CD4-positive, alpha-beta T cell (primary cell): ENCODE measurements around the gene NKAIN4. TPM values are rescaled to one million over a fixed set of nuclear protein-coding genes. Genes with fewer than 3 reads are reported as not detected.

Experiments
- ATAC-seq: fragments of 200-7000 bp; cut with Tn5 transposase; one replicate; pipeline ENCODE4 v1.10.0; 2022; ENCODE audit warnings: mild to moderate bottlenecking; ENCODE audit not compliant: poor library complexity
- CTCF ChIA-PET: fragments of 350-600 bp; sonication (Branson Sonifier 250); formaldehyde crosslinking; loops from one replicate; lab custom pipeline; 2021; ENCODE audit warnings: antibody characterized with exemption, inconsistent platforms; lab: Charles Lee
- POLR2A ChIA-PET: fragments of 350-600 bp; sonication (Branson Sonifier 250); formaldehyde crosslinking; loops from one replicate; lab custom pipeline; 2021; ENCODE audit warnings: antibody characterized with exemption, inconsistent platforms; lab: Charles Lee
- DNase-seq, 14 experiments: peaks; one replicate each; pipeline ENCODE4 v3.0.0-alpha.2; 2013 to 2020; ENCODE audit warnings: mixed read lengths in 2 of 14
- H3K27ac ChIP-seq, 2 donors: one replicate each; pipeline versions ENCODE4 v1.5.1 to v1.7.0; 2013; ENCODE audit warnings: low read length in 2 of 2, low read depth in 1 of 2, mild to moderate bottlenecking in 1 of 2
- H3K27me3 ChIP-seq, 2 experiments: 1 replicate in 1 of 2; 2 replicates in 1 of 2; pipeline versions ENCODE4 v1.6.1 to v1.7.0; 2013; ENCODE audit warnings: low read length in 2 of 2, control low read depth in 1 of 2, mild to moderate bottlenecking in 1 of 2, moderate library complexity in 1 of 2; ENCODE audit not compliant: insufficient read depth in 2 of 2, control insufficient read depth in 1 of 2
- H3K36me3 ChIP-seq: one replicate; pipeline ENCODE4 v1.6.1; 2013; ENCODE audit warnings: low read length, control low read depth; ENCODE audit not compliant: insufficient read depth
- H3K4me1 ChIP-seq: one replicate; pipeline ENCODE4 v1.6.1; 2013; ENCODE audit warnings: low read length, control low read depth; ENCODE audit not compliant: insufficient read depth
- H3K4me3 ChIP-seq: one replicate; pipeline ENCODE4 v1.5.1; 2013; ENCODE audit warnings: mild to moderate bottlenecking, low read length, moderate library complexity
- H3K9me3 ChIP-seq, 2 experiments: 1 replicate in 1 of 2; 2 replicates in 1 of 2; pipeline versions ENCODE4 v1.6.1 to v1.7.0; 2013; ENCODE audit warnings: low read length in 2 of 2, mild to moderate bottlenecking in 2 of 2, control low read depth in 1 of 2, moderate library complexity in 1 of 2; ENCODE audit not compliant: control insufficient read depth in 1 of 2, insufficient read depth in 1 of 2
- H3K27ac Mint-ChIP-seq: one replicate; pipeline ENCODE4 v1.8.0; 2020; ENCODE audit warnings: mixed read lengths
- H3K27me3 Mint-ChIP-seq: one replicate; pipeline ENCODE4 v1.8.0; 2021; ENCODE audit warnings: mixed read lengths
- H3K36me3 Mint-ChIP-seq: one replicate; pipeline ENCODE4 v1.8.0; 2021; ENCODE audit warnings: low read depth, mixed read lengths
- H3K4me1 Mint-ChIP-seq: one replicate; pipeline ENCODE4 v1.8.0; 2021; ENCODE audit warnings: low read depth, mixed read lengths
- H3K4me3 Mint-ChIP-seq: one replicate; pipeline ENCODE4 v1.8.0; 2020; ENCODE audit warnings: mild to moderate bottlenecking, mixed read lengths
- H3K9me3 Mint-ChIP-seq: one replicate; pipeline ENCODE4 v1.8.0; 2020; ENCODE audit warnings: mixed read lengths
- intact Hi-C, 2 experiments: fragments of 100-400 bp; cut with DNase I in 1 of 2; cut with micrococcal nuclease in 1 of 2; formaldehyde crosslinking; loops; one replicate each; pipeline versions ENCODE4 v1.15.1 to v1.9.0; 2023 to 2025; cut with DNase I, micrococcal nuclease
- total RNA-seq, 174 experiments: library from RNA in 2 of 174; stranded (reverse) in 2 of 174; gene quantifications; one replicate each; pipeline ENCODE4 v1.2.3 and lab custom pipeline; 2021 to 2026
- TF ChIP-seq, protein P1 (sequence below): fragments of 200-600 bp; IDR thresholded peaks from one replicate; pipeline ENCODE4 v1.8.0; 2022; ENCODE audit warnings: antibody characterized with exemption, mild to moderate bottlenecking

NKAIN4 gene
- total RNA-seq, 2 experiments from 2014 or later: not detected

DNA sequence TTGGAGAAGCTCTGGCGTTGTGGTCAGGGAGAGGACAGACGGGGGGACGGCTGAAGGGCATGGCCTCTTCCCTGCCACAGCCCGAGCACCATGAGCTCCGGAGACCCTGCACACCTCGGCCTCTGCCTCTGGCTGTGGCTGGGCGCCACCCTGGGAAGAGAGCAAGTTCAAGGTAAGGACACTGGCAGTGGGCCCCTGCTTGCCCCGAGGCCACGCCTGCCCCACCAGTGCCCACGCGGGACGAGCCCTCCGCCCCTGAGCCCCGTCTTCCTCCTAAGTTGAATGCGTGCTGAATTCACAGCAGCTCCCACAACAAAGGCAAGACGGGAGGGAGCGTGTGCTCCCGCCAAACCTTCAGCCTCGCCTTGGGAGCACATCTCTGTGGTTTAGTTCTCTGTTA is 40.8 kb upstream of the NKAIN4 start:
- ATAC-seq (no peak), DNase-seq (no peak)
- no peak overlapping the region for H3K4me3 Mint-ChIP-seq
- peaks cover 13% of the 10 kb centered on the region for H3K4me1 Mint-ChIP-seq
- intact Hi-C loops: no loop called here
- H3K4me3 ChIP-seq: no peak overlapping the region
- H3K9me3 ChIP-seq: peaks cover 0 to 12% of the 10 kb centered on the region in 2 experiments
- TF ChIP-seq, protein P1, sequence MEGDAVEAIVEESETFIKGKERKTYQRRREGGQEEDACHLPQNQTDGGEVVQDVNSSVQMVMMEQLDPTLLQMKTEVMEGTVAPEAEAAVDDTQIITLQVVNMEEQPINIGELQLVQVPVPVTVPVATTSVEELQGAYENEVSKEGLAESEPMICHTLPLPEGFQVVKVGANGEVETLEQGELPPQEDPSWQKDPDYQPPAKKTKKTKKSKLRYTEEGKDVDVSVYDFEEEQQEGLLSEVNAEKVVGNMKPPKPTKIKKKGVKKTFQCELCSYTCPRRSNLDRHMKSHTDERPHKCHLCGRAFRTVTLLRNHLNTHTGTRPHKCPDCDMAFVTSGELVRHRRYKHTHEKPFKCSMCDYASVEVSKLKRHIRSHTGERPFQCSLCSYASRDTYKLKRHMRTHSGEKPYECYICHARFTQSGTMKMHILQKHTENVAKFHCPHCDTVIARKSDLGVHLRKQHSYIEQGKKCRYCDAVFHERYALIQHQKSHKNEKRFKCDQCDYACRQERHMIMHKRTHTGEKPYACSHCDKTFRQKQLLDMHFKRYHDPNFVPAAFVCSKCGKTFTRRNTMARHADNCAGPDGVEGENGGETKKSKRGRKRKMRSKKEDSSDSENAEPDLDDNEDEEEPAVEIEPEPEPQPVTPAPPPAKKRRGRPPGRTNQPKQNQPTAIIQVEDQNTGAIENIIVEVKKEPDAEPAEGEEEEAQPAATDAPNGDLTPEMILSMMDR: no peak
- H3K4me1 ChIP-seq: peaks cover 25% of the 10 kb centered on the region
- H3K9me3 Mint-ChIP-seq: no peaks in the 10 kb centered on the region
- POLR2A ChIA-PET: interaction anchor here (1.0 kb wide), 1 partner anchor 10 kb away, joined by 3 read pairs; no protein-coding TSS in a partner anchor
- peaks cover 11 to 24% of the 10 kb centered on the region in 2 experiments for H3K27me3 ChIP-seq
- peaks cover 28% of the 10 kb centered on the region for H3K27me3 Mint-ChIP-seq
- no peaks in the 10 kb centered on the region for H3K36me3 ChIP-seq
- no peak overlapping the region for H3K27ac ChIP-seq
- CTCF ChIA-PET: no interaction called here
- H3K27ac Mint-ChIP-seq: peak overlapping the region; percentile 49
- H3K36me3 Mint-ChIP-seq: no peaks in the 10 kb centered on the region

DNA sequence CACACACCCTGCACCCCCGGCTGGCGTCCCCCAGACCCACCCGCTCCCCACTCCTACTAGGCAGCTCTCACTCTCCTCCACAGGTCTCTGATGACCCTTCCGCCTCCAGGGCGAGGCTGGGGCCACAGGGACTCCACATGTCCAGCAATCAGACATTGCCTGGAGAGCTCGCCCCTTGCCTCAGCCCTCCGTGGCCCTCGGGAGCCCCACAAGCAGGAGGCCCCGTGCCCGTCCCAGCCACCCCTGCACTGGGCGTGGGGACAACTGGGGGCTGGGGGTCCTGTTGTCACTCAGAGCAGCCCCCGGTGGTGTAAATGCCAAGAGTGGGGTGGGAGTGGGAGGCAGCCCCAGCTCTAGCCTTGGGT is 40.3 kb upstream of the NKAIN4 start:
- DNase-seq (no peak), ATAC-seq (no peak)
- Histone ChIP-seq H3K27ac (no peak overlapping the region), H3K9me3 (peaks cover 0 to 12% of the 10 kb centered on the region in 2 experiments), H3K4me1 (peaks cover 25% of the 10 kb centered on the region), H3K4me3 (no peak overlapping the region), H3K27me3 (peaks cover 11 to 24% of the 10 kb centered on the region in 2 experiments), H3K36me3 (no peaks in the 10 kb centered on the region)
- POLR2A ChIA-PET: no interaction called here
- H3K27me3 Mint-ChIP-seq: peaks cover 27% of the 10 kb centered on the region
- H3K36me3 Mint-ChIP-seq: no peaks in the 10 kb centered on the region
- H3K4me3 Mint-ChIP-seq: no peak overlapping the region
- CTCF ChIA-PET: no interaction called here
- H3K9me3 Mint-ChIP-seq: no peaks in the 10 kb centered on the region
- TF ChIP-seq, protein P1: no peak
- intact Hi-C loops: no loop called here
- H3K4me1 Mint-ChIP-seq: peaks cover 13% of the 10 kb centered on the region
- no peak overlapping the region for H3K27ac Mint-ChIP-seq

DNA sequence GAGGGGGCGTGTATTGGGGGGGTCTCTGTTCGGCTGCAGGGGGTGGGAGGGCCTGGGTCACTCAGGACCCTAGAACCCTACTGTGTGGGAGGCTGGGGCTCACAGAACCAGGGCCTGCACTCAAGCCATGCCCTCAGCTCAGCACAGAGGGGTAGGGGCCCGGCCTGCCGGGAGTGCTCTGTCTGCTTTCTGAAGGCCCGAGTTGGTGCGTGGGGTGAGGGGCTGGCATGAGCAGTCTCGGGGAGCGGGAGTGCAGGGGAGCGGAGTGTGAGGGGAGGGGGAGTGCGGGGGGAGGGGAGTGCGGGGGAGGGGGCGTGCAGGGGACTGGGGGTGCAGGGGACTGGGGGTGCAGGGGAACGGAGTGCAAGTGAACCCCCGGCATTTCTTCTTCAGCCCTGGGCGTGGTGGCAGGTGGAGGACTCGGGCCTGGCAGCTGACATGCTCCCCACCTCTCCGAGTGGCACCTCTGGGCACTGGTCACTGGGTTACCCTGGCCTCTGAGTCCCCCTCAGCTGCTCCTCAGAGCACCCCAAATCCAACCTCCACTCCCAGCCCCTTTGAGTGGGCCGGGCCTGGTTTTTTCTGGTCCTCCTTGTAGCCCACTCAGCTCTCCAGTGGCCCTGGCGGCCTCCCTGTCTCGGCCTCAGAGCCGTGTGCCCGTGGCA is 39.7 kb upstream of the NKAIN4 start:
- H3K4me3 ChIP-seq: no peak overlapping the region
- Mint-ChIP-seq H3K4me1 (peaks cover 13% of the 10 kb centered on the region), H3K27me3 (peaks cover 22% of the 10 kb centered on the region), H3K9me3 (no peaks in the 10 kb centered on the region), H3K4me3 (no peak overlapping the region), H3K36me3 (peaks cover 1% of the 10 kb centered on the region), H3K27ac (no peak overlapping the region)
- DNase-seq (no peak), ATAC-seq (no peak)
- ChIA-PET POLR2A (no interaction called here), CTCF (no interaction called here)
- TF ChIP-seq, protein P1: no peak
- H3K4me1 ChIP-seq: peaks cover 25% of the 10 kb centered on the region
- H3K36me3 ChIP-seq: no peaks in the 10 kb centered on the region
- no peak overlapping the region for H3K27ac ChIP-seq
- peaks cover 0 to 10% of the 10 kb centered on the region in 2 experiments for H3K9me3 ChIP-seq
- H3K27me3 ChIP-seq: peaks cover 11 to 24% of the 10 kb centered on the region in 2 experiments
- intact Hi-C loops: no loop called here
